WI38 (cell line): ENCODE data around the gene MAP4K2.

Experiments
- H3K4me3 ChIP-seq: 2 replicates; pipeline ENCODE4 v1.5.1; 2011; ENCODE audit warnings: low read depth, mild to moderate bottlenecking, control low read depth, low read length
- CTCF ChIP-seq: IDR thresholded peaks from 2 replicates; pipeline ENCODE4 v1.5.1; 2012; ENCODE audit warnings: low read depth, mild to moderate bottlenecking, control low read depth, low read length

MAP4K2 gene

GRCh38 chr11:64762674-64763525 is 40.1 kb downstream of the MAP4K2 start:
- H3K4me3 ChIP-seq = no peak overlapping the region
- no peak for TF ChIP-seq CTCF

- H3K4me3 ChIP-seq = no peak overlapping the region
Observed at GRCh38 chr11:64762277-64762673, 40.7 kb downstream of the MAP4K2 start.

GRCh38 chr11:64760759-64761420 is 42.1 kb downstream of the MAP4K2 start:
- no peak overlapping the region for H3K4me3 ChIP-seq
- TF ChIP-seq CTCF = no peak

More at GRCh38 chr11:64762277-64762673, 40.7 kb downstream of the MAP4K2 start:
- no peak for TF ChIP-seq CTCF

- H3K4me3 ChIP-seq = no peak within 1 kb of the TSS
- TF ChIP-seq CTCF = no peak
Observed at GRCh38 chr11:64759722-64760719, 43.0 kb downstream of the MAP4K2 start, which contains the start of gene PYGM. PYGM (minus strand) TSS chr11:64759974; CDS start chr11:64759898, 76 bp downstream.

- no peak for TF ChIP-seq CTCF
- H3K4me3 ChIP-seq = no peak overlapping the region
Observed at GRCh38 chr11:64759131-64759721, 43.8 kb downstream of the MAP4K2 start.

GRCh38 chr11:64758330-64759079 is 44.5 kb downstream of the MAP4K2 start:
- TF ChIP-seq CTCF = no peak

More at GRCh38 chr11:64758330-64759079, 44.5 kb downstream of the MAP4K2 start:
- H3K4me3 ChIP-seq = no peak overlapping the region
